Esophagus squamous epithelium (tissue), 5 donors: ENCODE data around the gene SLC7A5. TPM values are rescaled to one million over a fixed set of nuclear protein-coding genes. Genes with fewer than 3 reads are reported as not detected.

Experiments
- DNase-seq: peaks from one replicate; lab custom pipeline; 2025; lab: John Stamatoyannopoulos, UW
- H3K27ac ChIP-seq, 4 donors: fragments of 200-600 bp; sonication (generic); one replicate each; pipeline ENCODE4 v1.5.1; 2016 to 2019; ENCODE audit warnings: mild to moderate bottlenecking in 1 of 4
- H3K27me3 ChIP-seq, 4 donors: fragments of 200-600 bp; sonication (generic); 1 replicate in 3 of 4; 2 replicates in 1 of 4; pipeline versions ENCODE4 v1.5.1 to v1.6.0; 2017 to 2021; ENCODE audit warnings: antibody characterized with exemption in 1 of 4
- H3K36me3 ChIP-seq, 3 donors: fragments of 200-600 bp; sonication (generic); one replicate each; pipeline ENCODE4 v1.5.1; 2016 to 2019
- H3K4me1 ChIP-seq, 3 donors: fragments of 200-600 bp; sonication (generic); one replicate each; pipeline ENCODE4 v1.5.1; 2017 to 2019
- H3K4me3 ChIP-seq, 4 donors: fragments of 200-600 bp; sonication (generic); 1 replicate in 3 of 4; 2 replicates in 1 of 4; pipeline ENCODE4 v1.5.1; 2016 to 2019; ENCODE audit warnings: mild to moderate bottlenecking in 2 of 4, moderate library complexity in 1 of 4
- H3K9me3 ChIP-seq, 3 donors: fragments of 200-600 bp; sonication (generic); one replicate each; pipeline ENCODE4 v1.5.1; 2016 to 2019
- CTCF ChIP-seq, 6 experiments: fragments of 450-650 bp in 4 of 6; fragments of 200-600 bp in 2 of 6; sonication (generic) in 2 of 6; IDR thresholded peaks; one replicate each; pipeline ENCODE4 v1.5.1; 2016 to 2019; ENCODE audit warnings: antibody characterized with exemption in 6 of 6, mild to moderate bottlenecking in 4 of 6, moderate library complexity in 4 of 6
- POLR2A ChIP-seq, 4 donors: fragments of 450-650 bp; IDR thresholded peaks; one replicate each; pipeline ENCODE4 v1.6.1; 2017; ENCODE audit warnings: antibody characterized with exemption in 4 of 4, mild to moderate bottlenecking in 4 of 4, moderate library complexity in 3 of 4
- WGBS, 2 donors: methylation state at CpG; one replicate each; pipeline ENCODE4 v1.1.5; 2018; 5-methylcytosine and 5-hydroxymethylcytosine counted together
- intact Hi-C: fragments of 100-400 bp; cut with DNase I; formaldehyde crosslinking; loops from one replicate; pipeline ENCODE4 v1.15.0; 2022
- total RNA-seq, 4 donors: library from RNA; depleted of rRNA; stranded (reverse); fragments of >200 nt; gene quantifications; one replicate each; pipeline ENCODE4 v1.1.0, GENCODE V29; 2016
- donor health status: DM: yes; HTN: yes; CAD: no.

SLC7A5 gene
- total RNA-seq, 4 donors from 2014 or later: 75.3 to 179 (median 145) TPM

- TF ChIP-seq CTCF (IDR thresholded peaks at IDR 0.05) (no peak), POLR2A (IDR thresholded peaks at IDR 0.05) (no peak)
- H3K27me3 ChIP-seq: peaks cover 0 to 83% (median 0%) of the 10 kb centered on the region in 4 donors
- intact Hi-C loops: no loop called here
- no peaks in the 10 kb centered on the region for H3K36me3 ChIP-seq
- 73 to 74% methylated on average over 5 to 6 of the region's 6 CpGs for whole genome bisulfite sequencing, 2 donors
- H3K27ac ChIP-seq: peak overlapping the region in 2 of 4 donors; percentile 25 to 87
- peaks cover 28 to 71% (median 36%) of the 10 kb centered on the region in 3 donors for H3K4me1 ChIP-seq
- H3K4me3 ChIP-seq: no peak overlapping the region
- DNase-seq: no peak
- no peaks in the 10 kb centered on the region for H3K9me3 ChIP-seq
These were observed 61.2 kb downstream of the SLC7A5 start for GRCh38 chr16:87808108-87808507.

DNA sequence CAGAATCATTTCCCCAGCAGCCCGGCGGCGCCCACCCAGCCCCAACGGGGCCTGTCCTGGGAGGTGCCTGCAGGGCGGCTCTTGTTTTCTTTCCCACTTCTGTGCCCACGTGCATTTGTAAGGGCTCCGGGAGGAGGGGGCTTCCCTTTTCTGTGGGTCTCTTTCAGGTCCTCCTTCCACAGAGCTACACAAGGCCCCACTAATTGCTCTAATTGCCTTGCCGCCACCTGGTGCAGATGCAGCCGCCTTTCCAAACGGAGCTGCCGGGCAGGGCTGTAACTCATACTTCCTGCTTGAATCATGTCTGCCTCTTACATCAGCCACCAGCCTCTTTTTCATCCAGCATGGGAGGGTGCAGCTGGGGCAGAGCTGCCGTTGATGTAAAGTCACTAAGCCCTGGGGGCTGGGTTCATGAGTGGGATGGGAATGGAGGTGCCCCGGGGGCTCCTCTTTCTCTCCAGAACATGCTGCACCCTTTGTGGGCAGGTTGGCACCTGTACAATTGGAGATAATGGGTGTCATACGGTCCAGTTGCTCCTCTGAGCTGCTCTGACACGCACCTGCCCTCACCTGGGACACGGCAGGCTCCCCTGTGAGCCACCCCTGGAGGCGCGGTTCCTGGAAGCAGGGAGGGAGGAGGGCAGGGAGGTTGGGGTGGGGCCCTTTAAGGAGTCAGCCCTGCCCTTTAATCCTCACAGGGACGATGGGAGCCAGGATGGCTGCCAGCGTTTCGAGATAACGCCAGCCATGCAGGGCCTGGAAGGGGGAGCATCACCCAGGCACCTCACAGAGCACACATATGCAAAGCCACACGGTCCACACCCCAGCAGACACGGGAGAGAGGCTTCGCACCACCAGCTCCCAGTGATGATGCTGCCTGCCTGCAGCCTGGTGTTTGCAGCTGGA is 62.4 kb downstream of the SLC7A5 start:
- no peaks in the 10 kb centered on the region for H3K36me3 ChIP-seq
- DNase-seq: peak; percentile 28
- peak in 2 of 4 donors; percentile 4 to 17 for TF ChIP-seq POLR2A (IDR thresholded peaks at IDR 0.05)
- TF ChIP-seq CTCF (IDR thresholded peaks at IDR 0.05): no peak
- peaks cover 28 to 71% (median 36%) of the 10 kb centered on the region in 3 donors for H3K4me1 ChIP-seq
- intact Hi-C loops: no loop called here
- peak overlapping the region in 3 of 4 donors; percentile 31 to 58 (median 36) for H3K4me3 ChIP-seq
- H3K27ac ChIP-seq: peak overlapping the region; percentile 70 to 87 (median 76)
- H3K27me3 ChIP-seq: peaks cover 0 to 80% (median 0%) of the 10 kb centered on the region in 4 donors
- WGBS, 2 donors: 14 to 20% methylated on average over 9 to 18 of the region's 25 CpGs
- H3K9me3 ChIP-seq: no peaks in the 10 kb centered on the region

GRCh38 chr16:87806261-87806640 is 63.1 kb downstream of the SLC7A5 start:
- Histone ChIP-seq H3K27ac (peak overlapping the region; percentile 70 to 87 (median 76)), H3K36me3 (no peaks in the 10 kb centered on the region), H3K9me3 (no peaks in the 10 kb centered on the region), H3K27me3 (peaks cover 0 to 83% (median 0%) of the 10 kb centered on the region in 4 donors), H3K4me1 (peaks cover 28 to 71% (median 36%) of the 10 kb centered on the region in 3 donors), H3K4me3 (peak overlapping the region in 3 of 4 donors; percentile 31 to 58 (median 36))
- intact Hi-C loops: no loop called here
- TF ChIP-seq CTCF (IDR thresholded peaks at IDR 0.05): no peak
- TF ChIP-seq POLR2A (IDR thresholded peaks at IDR 0.05): no peak
- no peak for DNase-seq
- WGBS, 2 donors: 25 to 30% methylated on average over 5 to 15 of the region's 16 CpGs

DNA sequence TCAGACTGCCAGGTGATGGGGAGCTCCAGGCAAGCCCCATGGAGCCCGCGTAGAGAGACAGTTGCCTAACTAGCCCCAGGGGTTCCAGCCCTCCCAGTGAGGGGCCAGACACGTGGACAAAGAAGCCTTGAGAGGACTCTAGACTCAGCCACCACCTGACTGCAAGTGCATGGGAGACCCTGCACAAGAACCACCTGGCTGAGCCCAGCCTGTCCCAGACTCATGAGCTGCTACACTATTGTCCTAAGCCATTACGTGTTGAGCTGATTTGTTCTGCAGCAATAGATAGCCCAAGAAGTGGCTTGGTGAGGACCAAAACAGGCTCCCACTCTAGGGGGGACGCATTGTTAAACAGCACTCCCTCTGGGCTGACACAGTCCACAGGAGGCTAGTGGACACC is 65.9 kb downstream of the SLC7A5 start:
- intact Hi-C loops: no loop called here
- Histone ChIP-seq H3K36me3 (no peaks in the 10 kb centered on the region), H3K4me1 (peaks cover 25 to 51% (median 28%) of the 10 kb centered on the region in 3 donors), H3K9me3 (no peaks in the 10 kb centered on the region), H3K27me3 (peaks cover 0 to 55% (median 0%) of the 10 kb centered on the region in 4 donors), H3K27ac (peak overlapping the region in 2 of 4 donors; percentile 1 to 87), H3K4me3 (no peak overlapping the region)
- DNase-seq: no peak
- TF ChIP-seq POLR2A (IDR thresholded peaks at IDR 0.05) (no peak), CTCF (IDR thresholded peaks at IDR 0.05) (no peak)
- WGBS, 2 donors: 80 to 87% methylated on average over 1 to 4 of the region's 5 CpGs

DNA sequence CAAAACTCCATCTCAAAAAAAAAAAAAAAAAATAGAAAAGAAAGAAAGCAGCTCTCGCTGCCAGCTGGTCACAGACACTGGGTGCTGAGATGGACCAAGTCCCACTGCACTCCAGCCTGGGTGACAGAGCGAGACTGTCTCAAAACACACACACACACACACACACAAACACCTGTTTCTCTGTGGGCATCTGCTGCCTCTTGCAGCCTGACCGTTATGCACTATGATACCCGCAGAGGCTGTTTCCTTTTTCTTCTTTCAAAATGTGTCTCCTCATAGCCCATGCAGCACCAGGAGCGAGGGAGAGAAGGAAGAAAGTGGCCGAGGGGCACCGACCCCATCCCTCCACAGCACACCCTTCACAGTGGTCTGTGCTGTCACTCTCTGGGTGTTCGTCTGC is 66.6 kb downstream of the SLC7A5 start:
- no peak for DNase-seq
- 77 to 78% methylated on average over 4 to 6 of the region's 8 CpGs for WGBS, 2 donors
- Histone ChIP-seq H3K27me3 (peaks cover 0 to 48% (median 0%) of the 10 kb centered on the region in 4 donors), H3K9me3 (no peaks in the 10 kb centered on the region), H3K4me1 (peaks cover 24 to 44% (median 25%) of the 10 kb centered on the region in 3 donors), H3K27ac (no peak overlapping the region), H3K36me3 (no peaks in the 10 kb centered on the region), H3K4me3 (no peak overlapping the region)
- TF ChIP-seq POLR2A (IDR thresholded peaks at IDR 0.05): no peak
- TF ChIP-seq CTCF (IDR thresholded peaks at IDR 0.05): no peak
- intact Hi-C loops: no loop called here
